SK-N-SH treated with all-trans-retinoic acid at 6 μM for 48 hours (cell line): ENCODE measurements around the gene SLAIN1.

Experiments
- ARNTL ChIP-seq: fragments of 450-650 bp; formaldehyde crosslinking; IDR thresholded peaks from 2 replicates; pipeline ENCODE4 v1.5.0; 2020; ENCODE audit warnings: low read depth, mild to moderate bottlenecking, moderate library complexity, borderline replicate concordance
- CSRNP3 ChIP-seq: fragments of 250-450 bp; sonication (Bioruptor Pico); IDR thresholded peaks from 2 replicates; pipeline ENCODE4 v1.5.1; 2021; ENCODE audit warnings: mild to moderate bottlenecking, moderate library complexity
- RARB ChIP-seq: fragments of 250-450 bp; sonication (Bioruptor Pico); IDR thresholded peaks from 2 replicates; pipeline ENCODE4 v1.8.0; 2021; ENCODE audit warnings: mild to moderate bottlenecking, moderate library complexity
- TCF4 ChIP-seq: fragments of 250-450 bp; sonication (Bioruptor Pico); IDR thresholded peaks from 2 replicates; pipeline ENCODE4 v1.8.0; 2021; ENCODE audit warnings: mild to moderate bottlenecking, moderate library complexity, borderline replicate concordance
- ZC3H10 ChIP-seq: fragments of 250-450 bp; sonication (Bioruptor Pico); IDR thresholded peaks from 2 replicates; pipeline ENCODE4 v1.5.1; 2021; ENCODE audit warnings: mild to moderate bottlenecking, moderate library complexity
- ZNF8 ChIP-seq: fragments of 450-650 bp; formaldehyde crosslinking; IDR thresholded peaks from 2 replicates; pipeline ENCODE4 v1.5.0; 2020; ENCODE audit warnings: mild to moderate bottlenecking, moderate library complexity
- TF ChIP-seq, protein P1 (sequence below): fragments of 250-450 bp; sonication (Bioruptor Pico); IDR thresholded peaks from 2 replicates; pipeline ENCODE4 v1.8.0; 2021; ENCODE audit warnings: low read depth, mild to moderate bottlenecking, moderate library complexity, borderline replicate concordance
- TF ChIP-seq, protein P2 (sequence below): fragments of 250-450 bp; sonication (Bioruptor Pico); IDR thresholded peaks from 2 replicates; pipeline ENCODE4 v1.5.1; 2020; ENCODE audit warnings: low read depth, mild to moderate bottlenecking, moderate library complexity
- TF ChIP-seq, protein P3 (sequence below): fragments of 250-450 bp; sonication (Bioruptor Pico); IDR thresholded peaks from 2 replicates; pipeline ENCODE4 v1.8.0; 2020; ENCODE audit warnings: mild to moderate bottlenecking, moderate library complexity, borderline replicate concordance

GRCh38 chr13:77752512-77753069, 55.1 kb downstream of the SLAIN1 start:
- no peak for TF ChIP-seq ARNTL
- no peak for TF ChIP-seq CSRNP3
- no peak for TF ChIP-seq ZNF8 (CRISPR knock-in tag)
- no peak for TF ChIP-seq TCF4 (CRISPR knock-in tag)
- TF ChIP-seq, protein P1, sequence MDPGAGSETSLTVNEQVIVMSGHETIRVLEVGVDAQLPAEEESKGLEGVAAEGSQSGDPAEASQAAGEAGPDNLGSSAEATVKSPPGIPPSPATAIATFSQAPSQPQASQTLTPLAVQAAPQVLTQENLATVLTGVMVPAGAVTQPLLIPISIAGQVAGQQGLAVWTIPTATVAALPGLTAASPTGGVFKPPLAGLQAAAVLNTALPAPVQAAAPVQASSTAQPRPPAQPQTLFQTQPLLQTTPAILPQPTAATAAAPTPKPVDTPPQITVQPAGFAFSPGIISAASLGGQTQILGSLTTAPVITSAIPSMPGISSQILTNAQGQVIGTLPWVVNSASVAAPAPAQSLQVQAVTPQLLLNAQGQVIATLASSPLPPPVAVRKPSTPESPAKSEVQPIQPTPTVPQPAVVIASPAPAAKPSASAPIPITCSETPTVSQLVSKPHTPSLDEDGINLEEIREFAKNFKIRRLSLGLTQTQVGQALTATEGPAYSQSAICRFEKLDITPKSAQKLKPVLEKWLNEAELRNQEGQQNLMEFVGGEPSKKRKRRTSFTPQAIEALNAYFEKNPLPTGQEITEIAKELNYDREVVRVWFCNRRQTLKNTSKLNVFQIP (CRISPR knock-in tag), result no peak
- TF ChIP-seq ZC3H10 (CRISPR knock-in tag), result no peak
- TF ChIP-seq, protein P2, sequence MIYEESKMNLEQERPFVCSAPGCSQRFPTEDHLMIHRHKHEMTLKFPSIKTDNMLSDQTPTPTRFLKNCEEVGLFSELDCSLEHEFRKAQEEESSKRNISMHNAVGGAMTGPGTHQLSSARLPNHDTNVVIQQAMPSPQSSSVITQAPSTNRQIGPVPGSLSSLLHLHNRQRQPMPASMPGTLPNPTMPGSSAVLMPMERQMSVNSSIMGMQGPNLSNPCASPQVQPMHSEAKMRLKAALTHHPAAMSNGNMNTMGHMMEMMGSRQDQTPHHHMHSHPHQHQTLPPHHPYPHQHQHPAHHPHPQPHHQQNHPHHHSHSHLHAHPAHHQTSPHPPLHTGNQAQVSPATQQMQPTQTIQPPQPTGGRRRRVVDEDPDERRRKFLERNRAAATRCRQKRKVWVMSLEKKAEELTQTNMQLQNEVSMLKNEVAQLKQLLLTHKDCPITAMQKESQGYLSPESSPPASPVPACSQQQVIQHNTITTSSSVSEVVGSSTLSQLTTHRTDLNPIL (CRISPR knock-in tag), result no peak
- TF ChIP-seq, protein P3, sequence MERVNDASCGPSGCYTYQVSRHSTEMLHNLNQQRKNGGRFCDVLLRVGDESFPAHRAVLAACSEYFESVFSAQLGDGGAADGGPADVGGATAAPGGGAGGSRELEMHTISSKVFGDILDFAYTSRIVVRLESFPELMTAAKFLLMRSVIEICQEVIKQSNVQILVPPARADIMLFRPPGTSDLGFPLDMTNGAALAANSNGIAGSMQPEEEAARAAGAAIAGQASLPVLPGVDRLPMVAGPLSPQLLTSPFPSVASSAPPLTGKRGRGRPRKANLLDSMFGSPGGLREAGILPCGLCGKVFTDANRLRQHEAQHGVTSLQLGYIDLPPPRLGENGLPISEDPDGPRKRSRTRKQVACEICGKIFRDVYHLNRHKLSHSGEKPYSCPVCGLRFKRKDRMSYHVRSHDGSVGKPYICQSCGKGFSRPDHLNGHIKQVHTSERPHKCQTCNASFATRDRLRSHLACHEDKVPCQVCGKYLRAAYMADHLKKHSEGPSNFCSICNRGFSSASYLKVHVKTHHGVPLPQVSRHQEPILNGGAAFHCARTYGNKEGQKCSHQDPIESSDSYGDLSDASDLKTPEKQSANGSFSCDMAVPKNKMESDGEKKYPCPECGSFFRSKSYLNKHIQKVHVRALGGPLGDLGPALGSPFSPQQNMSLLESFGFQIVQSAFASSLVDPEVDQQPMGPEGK (CRISPR knock-in tag), result no peak
- TF ChIP-seq RARB (CRISPR knock-in tag), result no peak
